Kidney epithelial cell (primary cell): ENCODE measurements around the gene KCNG2. TPM values are rescaled to one million over a fixed set of nuclear protein-coding genes. Genes with fewer than 3 reads are reported as not detected.

Source experiments
- DNase-seq: peaks from one replicate; pipeline ENCODE4 v3.0.0-alpha.2; 2010; ENCODE audit warnings: low read depth
- H3K27me3 ChIP-seq: 2 replicates; pipeline ENCODE4 v1.6.0; 2011; ENCODE audit warnings: low read length; ENCODE audit not compliant: control insufficient read depth, insufficient read depth
- H3K36me3 ChIP-seq: 2 replicates; pipeline ENCODE4 v1.5.1; 2011; ENCODE audit warnings: low read length; ENCODE audit not compliant: control insufficient read depth, insufficient read depth
- H3K4me3 ChIP-seq: 2 replicates; pipeline ENCODE4 v1.5.1; 2011; ENCODE audit warnings: low read depth, mild to moderate bottlenecking, control low read depth, low read length
- CTCF ChIP-seq: IDR thresholded peaks from 2 replicates; pipeline ENCODE4 v1.5.1; 2011; ENCODE audit warnings: mild to moderate bottlenecking, moderate library complexity, low read length, control low read depth, inconsistent platforms; ENCODE audit not compliant: insufficient read depth, poor library complexity, severe bottlenecking
- total RNA-seq: library from RNA; depleted of rRNA; stranded (reverse); fragments of >200 nt; gene quantifications from 2 replicates; pipeline ENCODE4 v1.2.3, GENCODE V29; 2015

Gene KCNG2
- total RNA-seq, 1 donor from 2014 or later, result not detected

- H3K27me3 ChIP-seq, result peaks cover 17% of the 10 kb centered on the region
- no peaks in the 10 kb centered on the region for H3K36me3 ChIP-seq
- DNase-seq, result no peak
- no peak overlapping the region for H3K4me3 ChIP-seq
- TF ChIP-seq CTCF, result no peak
Measured at GRCh38 chr18:79771446-79772107, 26.2 kb upstream of the KCNG2 start.

- no peak for TF ChIP-seq CTCF
- H3K4me3 ChIP-seq, result no peak overlapping the region
- H3K36me3 ChIP-seq, result no peaks in the 10 kb centered on the region
- peaks cover 17% of the 10 kb centered on the region for H3K27me3 ChIP-seq
- no peak for DNase-seq
Measured at GRCh38 chr18:79772108-79772864, 25.5 kb upstream of the KCNG2 start.

GRCh38 chr18:79772865-79773696 lies 24.7 kb upstream of the KCNG2 start:
- Histone ChIP-seq H3K27me3 (peaks cover 17% of the 10 kb centered on the region), H3K36me3 (no peaks in the 10 kb centered on the region), H3K4me3 (no peak overlapping the region)
- DNase-seq, result no peak
- no peak for TF ChIP-seq CTCF

- Histone ChIP-seq H3K27me3 (peaks cover 17% of the 10 kb centered on the region), H3K4me3 (no peak overlapping the region), H3K36me3 (no peaks in the 10 kb centered on the region)
- no peak for TF ChIP-seq CTCF
- DNase-seq, result no peak
Measured at GRCh38 chr18:79774111-79774510, 23.6 kb upstream of the KCNG2 start.

- TF ChIP-seq CTCF, result no peak
- no peak for DNase-seq
- H3K27me3 ChIP-seq, result peaks cover 16% of the 10 kb centered on the region
- H3K36me3 ChIP-seq, result no peaks in the 10 kb centered on the region
- no peak overlapping the region for H3K4me3 ChIP-seq
Measured at GRCh38 chr18:79775441-79776221, 22.1 kb upstream of the KCNG2 start.
